ENCODE measurements around the gene KMT5B.

The KMT5B gene

DNA sequence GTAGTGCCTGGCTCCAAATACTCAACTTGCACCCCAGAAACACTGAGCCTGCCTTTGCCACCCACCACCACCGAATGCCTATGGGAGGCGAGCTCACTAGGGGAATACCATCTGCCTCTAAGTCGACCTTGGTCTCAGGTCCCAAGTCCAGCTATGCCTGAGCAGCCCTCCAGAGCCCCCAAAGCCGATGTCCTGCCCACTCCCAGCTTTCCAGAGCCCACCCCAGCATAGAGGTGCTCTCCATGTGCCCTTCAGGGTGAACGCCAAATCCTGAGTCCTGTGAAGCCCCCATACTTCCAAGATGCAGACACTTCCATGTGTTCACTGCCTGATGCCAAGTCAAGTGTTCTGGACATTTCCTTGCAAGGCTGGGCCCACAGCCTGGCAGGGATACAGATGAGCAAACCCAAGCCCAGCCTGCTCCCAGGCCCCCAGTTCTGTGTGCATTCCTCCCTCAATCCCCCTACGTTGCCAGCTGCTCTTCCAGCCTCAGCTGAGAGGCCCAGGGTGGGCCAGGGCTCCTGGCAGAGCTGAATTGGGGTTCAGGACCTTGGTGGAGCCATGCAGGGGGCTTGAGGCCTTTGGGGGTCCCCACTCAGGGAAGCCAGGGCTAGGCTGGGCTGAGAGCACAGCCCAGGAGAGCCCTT, 2.6 kb upstream of the KMT5B start:
- DNase-seq, result no peak

DNA sequence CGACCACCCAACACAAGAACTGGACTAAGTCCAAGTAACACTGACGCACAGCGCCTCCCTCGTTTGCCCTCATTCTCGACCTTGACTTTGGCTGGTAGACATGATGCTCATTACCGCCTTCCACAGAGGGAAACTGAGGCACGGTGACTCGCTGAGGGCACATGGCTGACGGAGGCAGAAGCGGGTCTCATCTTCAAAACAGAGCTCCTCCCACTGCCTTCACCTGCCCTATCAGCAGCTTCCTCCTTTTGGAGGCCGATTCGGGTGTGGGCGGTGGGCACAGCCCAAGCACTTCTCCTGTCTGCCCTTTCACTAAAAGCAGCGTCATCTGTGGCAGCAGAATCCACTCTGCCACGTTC, 2.0 kb upstream of the KMT5B start:
- no peak for DNase-seq

DNA sequence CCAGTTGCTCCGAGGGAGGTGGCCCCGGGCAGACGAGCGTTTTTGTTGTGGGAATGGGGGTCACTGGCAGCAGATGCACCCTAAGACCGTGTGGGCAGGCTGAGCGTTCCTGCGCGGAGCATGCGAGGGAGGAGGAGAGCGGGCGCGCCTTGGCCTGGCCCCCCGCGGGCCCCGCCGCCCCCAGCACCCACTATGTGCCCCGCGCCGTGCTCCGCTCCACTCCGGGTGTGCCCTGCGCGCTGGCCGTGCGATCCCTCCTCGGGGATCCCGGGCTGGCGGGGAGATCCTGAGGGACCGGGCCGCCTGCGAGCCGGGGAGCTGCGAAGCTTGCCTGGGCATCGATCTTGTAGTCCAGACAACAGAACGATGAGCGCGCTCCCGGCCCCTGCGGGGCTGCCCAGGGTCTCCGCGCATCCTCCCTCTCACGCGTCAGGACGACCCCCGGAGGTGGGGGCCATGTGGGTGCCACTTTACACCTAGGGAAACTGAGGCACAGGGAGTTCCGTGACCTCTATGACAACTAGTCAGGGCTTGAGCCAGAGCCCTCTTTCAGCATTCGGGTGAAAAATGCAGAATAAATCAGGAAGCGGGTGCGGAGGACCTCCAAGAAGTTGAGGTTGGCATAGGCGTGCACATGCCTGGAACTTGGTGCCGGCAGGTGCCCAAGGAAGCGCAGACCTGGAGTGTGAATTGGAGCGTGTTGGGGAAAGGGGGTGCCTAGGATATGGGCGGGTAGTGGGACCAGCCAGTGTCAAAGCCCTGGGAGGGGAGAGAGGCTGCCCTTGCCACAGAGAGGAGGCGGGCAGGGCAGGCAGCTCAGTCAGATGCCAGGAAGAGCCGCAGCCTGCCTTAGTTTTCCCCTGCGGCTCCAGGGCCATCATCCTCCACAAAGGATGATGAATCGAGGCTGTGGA, 1.3 kb upstream of the KMT5B start:
- DNase-seq, result no peak

DNA sequence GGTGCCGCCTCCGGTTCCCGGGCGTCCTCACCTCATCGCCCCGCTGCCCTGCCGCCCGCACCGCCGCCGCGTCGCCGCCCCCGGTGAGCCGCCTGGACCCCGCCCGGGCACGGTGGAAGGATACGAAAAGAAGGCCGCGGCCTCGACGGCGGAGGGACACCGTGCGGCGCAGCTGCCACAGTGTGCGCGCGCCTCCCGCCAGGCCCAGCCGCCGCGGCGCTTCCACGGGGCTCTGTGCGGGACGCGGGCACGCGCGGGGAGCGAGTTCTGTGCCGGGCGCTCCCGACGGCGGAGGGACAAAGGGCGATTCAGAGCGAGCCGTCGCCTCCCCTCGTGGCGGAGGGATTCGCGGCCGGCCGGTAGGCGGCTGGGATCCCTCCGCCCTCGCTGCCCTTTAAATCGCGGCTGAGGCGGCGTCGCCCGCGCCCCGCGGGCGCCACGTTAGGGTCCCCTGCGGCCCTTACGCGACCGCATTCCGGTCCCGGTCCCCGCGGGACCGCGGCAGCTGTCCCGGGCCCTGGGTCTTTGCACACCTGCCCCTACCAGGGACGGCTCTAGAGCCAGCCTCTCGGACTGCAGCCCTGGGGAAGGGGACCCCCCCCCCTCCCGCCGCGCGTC, 568 bp upstream of the KMT5B start:
- peak; percentile 87 for DNase-seq

DNA sequence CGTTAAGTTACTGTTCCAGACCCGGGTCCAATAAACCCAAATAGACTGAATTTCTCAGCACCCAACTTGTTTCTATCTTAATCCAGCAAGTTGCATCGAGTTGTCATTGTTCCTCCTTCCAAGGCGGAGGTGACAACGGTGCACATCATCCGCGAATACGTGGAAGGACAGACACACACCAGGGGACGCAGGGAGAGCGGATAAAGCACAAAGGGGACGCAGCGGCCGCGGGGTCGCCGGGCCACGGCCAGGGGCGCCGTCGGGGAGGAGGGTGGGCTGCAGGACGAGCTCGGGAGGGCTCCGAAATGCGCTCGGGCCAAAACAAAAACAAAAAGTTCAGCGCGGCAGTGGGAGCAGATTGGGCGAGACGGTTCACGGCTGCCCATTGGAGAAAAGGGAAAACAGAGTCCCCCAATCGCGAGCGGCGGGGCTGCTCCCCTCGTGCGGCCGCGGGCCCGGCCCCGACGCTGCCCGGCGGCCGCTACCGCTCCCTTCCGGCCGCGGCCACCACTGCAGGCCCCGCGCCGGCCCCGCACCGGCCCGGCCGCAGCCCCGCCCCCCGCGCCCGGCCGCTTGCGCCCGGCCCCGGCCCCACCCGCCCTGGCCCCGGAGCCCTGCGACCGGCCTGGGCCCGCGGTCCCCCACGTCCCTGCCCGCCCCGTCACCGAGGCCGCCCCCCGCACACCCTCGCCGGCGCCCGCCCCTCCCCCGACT, 518 bp downstream of the KMT5B start:
- DNase-seq, result peak; percentile 81

DNA sequence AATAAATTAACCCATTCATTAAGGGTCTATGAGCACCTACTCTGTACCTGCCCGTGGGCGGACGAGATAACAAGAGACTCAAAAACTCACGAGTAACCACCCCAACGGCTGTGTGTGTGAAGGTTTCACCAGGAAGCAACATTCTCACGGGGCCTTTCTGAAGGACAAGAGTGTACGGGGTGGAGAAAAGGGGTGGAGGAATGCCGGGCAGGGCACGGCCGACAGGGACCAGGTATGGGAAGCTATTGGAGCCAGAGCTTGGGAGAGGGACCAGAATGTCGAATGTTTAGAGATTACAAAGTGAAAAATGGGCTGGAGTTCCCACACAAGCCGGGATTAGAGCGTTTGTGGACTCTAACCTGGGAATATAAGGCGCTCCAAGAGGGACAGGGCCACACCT, 1.6 kb downstream of the KMT5B start:
- no peak for DNase-seq

DNA sequence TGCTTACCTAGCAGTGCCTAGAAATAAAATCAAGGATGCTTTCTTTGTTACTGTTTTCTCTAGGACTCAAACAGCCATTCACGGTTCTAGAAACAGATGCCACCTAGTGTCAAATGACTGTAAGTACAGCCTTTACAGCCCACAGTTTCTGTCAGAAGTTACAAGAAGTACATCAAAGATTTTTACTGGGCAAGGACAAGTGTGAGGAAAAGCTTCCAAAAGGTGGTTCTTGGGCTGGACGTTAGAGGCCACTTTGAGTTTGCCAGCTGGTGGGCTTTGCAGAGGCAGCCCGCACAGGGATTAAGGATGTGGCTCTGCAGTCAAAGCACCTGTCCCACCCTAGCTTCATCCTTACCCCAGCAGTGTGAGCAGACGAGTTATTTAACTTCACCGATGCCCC, 6.9 kb downstream of the KMT5B start:
- DNase-seq, result peak; percentile 78

DNA sequence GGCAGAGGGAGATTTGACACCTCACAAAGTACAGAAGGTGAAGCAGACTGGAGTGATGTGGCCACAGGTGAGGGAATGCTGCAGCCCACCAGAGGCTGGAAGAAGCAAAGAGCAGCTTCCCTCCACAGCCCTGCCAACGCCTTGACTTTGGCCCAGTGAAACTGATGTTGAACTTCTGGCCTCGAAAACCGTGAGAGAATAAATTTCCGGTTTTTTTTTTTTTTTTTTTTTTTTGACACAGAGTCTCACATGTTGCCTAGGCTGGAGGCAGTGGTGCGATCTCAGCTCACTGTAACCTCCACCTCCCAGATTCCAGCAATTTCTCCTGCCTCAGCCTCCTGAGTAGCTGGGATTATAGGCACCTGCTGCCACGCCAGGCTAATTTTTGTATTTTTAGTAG, 8.7 kb downstream of the KMT5B start:
- no peak for DNase-seq

DNA sequence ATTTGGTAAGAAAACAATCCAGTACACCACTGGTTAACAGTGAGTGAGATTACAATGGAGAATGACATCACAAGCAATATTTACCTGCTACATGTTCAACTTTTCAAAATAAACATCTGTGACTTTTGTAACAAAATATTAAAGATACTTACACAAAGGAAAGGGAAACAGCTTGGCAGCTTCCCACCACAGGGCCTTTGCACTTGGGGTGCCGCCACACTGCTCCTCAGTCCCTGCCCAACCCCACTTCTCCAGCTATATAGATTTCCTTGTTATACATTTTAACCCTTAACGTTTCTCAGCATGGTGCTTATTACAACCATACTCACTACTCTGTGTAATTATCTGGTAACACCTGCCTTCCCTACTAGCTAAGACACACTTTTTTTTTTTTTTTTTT, 10.9 kb downstream of the KMT5B start:
- no peak for DNase-seq

DNA sequence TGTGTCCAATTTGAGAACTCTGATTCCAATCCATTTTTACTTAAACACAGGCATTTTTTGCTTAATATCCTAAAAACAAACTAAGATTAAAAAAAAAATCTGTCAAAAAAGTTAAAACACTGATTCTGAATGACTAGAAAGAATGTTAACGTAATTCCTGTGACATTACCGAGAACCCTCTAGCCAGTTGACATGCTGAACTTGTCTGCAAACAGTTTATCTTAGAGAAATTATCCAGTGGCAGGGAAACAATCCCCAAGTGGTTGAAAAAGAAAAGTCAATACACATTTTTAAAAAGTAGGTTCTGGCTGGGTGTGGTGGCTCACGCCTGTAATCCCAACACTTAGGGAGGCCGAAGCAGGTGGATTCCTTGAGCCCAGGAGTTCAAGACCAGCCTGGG, 11.6 kb downstream of the KMT5B start:
- DNase-seq, result no peak

DNA sequence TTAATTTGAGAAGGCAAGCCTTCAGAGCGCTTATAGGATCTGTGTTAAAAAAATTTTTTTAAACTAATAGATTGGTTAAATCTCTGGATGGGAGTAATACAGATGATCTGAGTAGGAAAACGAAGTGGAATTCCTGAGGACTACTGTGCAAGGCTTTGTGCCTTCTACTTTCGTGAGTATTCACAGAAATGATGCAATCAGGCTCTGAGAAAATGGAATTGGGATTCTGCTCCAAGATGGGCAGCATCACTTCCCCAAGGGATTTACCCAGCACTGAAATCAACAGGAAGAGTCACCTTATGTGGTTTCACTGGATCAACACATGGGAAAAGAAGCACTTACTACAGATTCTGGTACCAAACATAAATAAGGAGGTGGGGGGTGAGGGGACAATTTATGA, 12.5 kb downstream of the KMT5B start:
- no peak for DNase-seq

DNA sequence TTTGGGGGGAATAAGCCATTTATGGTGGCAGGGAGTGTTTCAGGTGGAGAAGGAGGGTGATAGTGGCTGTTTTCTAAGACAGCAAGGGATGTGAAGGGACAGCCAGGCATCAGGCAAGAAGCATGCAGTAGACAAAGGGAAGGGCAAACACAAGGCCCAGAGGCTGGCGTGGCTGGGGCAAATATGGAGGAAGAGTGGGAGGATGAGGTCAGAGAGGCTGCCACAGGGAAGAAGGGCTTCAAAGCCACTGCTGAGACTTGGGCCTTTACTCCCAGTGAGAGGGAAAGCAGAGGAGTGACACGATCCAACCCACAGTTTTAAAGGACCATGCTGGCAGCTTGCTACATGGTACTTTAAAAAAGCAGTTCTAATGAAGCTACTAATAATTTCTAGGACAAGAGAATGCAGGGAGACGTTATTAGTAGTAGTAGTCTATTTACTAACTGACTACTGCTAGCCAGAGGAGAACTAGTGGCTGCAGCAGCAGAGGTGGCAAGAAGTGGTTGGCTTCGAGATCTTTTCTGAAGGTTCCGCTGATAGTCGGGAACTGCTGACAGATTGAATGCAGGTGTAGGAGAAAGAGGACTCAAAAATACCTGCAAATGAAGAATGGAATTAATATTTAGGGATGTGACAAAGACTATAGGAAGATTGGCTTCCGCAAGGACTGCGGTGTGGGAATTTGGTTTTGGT, 13.7 kb downstream of the KMT5B start:
- DNase-seq, result no peak

DNA sequence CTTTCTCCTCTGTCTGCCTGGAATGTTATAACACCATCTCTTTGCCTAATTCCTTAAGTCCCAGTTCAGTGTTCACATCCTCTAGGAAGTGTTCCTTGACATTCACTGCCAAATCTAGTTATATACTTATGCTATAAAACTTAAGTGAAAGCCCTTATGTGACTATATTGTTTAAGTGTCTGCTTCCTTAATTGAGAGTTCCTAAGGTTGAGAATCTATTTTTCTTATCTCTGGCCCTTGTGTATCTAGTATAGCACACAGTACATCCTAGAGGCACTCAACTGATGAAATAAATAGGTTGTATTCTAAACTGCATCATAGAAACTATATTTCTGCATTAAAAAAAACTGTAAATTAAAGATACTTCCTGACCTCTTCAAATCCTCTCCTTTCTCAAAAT, 16.9 kb downstream of the KMT5B start:
- no peak for DNase-seq

DNA sequence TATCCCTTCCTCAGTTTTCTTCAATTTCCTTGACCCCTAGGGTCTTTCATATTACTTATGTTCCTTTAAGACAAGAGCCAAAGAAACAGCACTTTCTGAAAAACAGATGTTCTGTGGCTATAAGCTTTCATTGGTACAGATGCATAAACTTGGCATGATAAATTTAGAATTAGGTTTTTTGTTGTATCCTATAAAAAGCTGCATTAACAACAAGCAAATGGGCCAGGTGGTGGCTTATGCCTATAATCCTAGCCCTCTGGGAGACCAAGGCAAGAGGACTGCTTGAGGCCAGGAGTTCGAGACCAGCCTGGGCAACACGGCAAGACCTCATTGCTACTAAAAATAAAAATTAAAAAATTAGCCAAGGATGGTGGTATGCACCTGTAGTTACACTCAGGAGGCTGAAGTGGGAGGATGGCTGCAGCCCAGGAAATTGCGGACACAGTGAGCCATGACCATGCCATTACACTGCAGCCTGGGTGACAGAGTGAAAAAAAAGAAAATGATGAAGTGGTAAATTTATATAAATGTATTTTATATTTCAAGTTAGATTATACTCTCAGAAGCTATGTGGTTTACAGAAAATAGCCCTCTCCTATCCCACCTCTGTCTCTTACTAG, 18.3 kb downstream of the KMT5B start:
- no peak for DNase-seq

DNA sequence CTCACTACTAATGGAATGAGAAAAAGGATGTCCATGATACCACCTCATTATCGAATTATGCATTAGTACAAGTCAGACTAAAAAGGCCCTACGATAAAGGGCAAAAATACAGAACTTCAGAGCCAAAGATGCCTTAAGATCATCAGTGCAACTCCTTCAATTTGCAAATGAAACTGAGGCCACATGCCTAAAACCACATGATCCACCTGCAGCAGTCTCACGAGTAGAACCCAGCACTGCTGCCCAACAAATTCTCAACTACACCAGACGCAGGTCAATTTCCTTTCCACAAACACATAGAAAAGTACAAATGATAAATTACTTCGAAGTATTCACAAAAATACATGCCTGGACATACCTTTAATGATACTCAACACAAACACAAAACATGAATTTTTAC, 20.1 kb downstream of the KMT5B start:
- DNase-seq, result no peak

DNA sequence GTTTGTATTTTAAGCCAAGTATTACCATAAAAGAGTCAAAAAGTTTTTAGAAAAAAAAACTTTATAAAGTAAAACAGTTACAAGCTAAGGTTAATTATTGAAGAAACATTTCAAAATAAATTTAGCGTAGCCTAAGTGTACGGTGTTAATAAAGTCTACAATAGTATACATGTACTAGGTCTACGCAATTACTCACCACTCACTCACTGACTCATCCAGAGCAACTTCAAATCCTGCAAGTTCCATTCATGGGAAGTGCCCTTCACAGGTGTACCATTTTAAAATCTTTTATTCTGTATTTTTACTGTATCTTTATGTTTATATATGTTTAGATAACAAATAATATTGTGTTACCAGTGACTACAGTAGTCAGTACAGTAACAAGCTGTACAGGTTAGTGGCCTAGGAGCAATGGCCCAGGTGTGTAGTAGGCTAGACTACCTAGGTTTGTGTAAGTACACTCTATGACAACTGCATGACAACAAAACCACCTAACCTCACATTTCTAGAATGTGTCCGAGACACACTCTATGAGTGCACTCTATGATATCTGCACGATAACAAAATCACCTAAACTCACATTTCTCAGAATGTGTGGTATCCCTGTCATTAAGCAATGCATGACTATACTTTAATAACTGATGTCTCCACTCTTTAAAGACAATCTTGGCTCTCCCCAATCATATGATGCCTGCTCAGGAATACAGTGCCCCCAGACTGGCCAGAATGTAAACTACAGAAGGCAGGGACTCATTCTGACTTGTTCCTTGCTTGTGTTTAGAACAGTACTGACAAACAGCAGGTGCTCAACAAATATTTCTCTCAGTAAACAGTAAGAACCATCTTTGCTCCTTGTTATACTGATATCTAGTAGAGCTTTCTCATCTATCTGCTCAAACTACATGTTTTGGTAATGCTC, 21.2 kb downstream of the KMT5B start:
- no peak for DNase-seq

DNA sequence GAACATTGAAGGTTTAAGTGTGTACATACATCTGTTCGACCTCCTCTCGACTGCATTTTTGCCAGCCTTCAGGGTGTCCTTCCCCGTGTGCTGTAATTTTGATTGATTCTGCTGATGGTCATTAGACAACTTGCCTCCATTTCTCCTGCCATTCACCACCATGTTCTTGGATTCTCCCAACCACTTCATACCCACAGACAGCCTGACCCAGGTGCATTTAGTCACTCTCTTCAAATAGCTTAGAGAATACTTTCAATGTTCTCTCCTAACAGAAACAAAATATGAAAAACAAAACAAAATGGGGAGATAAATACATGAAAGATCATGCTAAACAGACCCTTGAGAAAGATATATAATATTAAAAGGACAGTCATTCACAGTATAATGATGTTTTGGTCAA, 23.2 kb downstream of the KMT5B start:
- DNase-seq, result no peak

DNA sequence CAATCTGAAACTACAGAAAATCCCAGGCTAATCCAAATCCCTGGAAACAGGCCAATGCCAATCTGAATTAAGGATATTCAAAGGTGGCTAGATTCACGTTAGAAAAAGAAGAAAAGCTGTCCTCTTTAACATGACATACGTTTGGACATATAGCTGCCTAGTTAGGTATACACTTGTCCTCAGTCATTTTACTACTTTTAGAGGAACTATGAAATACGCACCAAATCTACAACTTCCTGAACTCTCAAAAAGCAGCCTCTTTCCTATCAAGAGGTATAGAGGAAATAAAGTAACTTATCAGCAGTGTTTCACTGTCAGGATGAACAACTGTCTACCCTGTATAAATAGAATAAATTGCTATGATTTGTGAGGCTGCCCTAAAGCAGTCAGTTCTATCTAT, 24.0 kb downstream of the KMT5B start:
- no peak for DNase-seq

DNA sequence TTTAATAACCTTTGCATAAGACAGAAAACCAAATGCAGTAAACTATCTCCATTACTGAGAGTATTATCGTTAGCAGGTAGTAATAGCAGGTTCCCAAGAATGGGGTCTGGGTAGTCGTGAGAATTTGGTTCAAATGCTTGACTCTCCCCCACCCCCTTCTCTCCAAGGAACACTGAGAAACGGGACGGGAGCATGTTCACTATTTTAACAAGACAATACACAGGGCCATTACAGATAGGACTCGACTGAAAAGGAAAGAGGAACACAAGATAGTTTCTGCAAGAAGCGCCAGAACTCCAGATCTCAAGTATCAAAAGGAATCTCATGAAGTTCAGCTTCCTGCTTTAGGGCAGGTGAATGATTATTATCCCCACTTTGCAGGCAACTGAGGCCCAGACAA, 27.0 kb downstream of the KMT5B start:
- no peak for DNase-seq

DNA sequence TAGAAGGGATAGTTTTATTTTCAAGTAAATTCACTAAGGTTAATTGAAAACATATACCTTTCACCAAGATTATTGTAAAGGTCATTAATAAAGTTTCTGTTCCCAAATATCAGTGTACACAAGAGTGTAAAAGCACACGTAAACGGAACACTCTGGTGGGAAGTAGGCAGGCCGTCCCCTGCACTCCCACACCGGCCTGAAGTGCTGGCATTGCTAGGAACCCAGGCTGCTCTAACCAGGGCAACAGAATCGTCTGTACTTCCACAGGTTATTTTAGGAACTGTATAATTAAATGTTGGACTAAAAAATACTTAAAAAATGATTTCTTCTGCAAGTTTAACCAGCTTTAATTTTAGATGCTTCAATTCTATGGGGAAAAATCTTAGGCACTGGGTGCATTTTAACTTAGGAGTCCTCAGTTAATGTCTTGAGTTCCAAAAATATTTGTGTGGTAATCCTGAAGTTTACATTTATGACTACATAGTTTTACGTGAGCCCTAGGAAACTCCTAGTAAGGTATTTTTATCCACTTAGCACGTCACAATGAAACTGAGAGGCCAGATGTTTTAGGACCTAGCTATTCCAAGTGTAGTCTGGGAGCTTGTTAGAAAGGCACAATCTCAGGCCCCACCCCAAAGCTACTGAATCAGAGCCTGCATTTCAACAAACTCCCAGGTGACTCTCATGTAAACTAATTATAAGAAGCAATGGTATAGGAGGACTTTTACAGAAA, 31.2 kb downstream of the KMT5B start:
- no peak for DNase-seq

DNA sequence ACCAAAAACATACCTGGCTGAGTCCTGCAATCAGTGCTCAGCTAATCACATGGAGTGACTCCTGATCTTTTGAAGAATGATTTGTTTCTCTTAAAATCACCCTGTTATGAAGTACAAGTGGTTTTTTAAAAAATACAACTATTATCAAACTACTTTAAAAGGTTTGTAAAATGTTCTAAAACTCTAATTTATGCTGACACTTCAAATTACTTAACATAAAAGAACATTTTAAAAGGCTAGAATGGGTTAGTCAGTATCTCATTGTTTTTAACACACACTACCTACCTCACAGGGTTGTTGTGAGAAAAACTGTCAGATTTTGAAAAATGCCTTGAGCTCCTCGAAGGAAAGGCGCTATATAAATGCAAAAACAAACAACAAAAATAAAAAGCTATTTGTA, 33.2 kb downstream of the KMT5B start:
- no peak for DNase-seq

Data from hematopoietic multipotent progenitor cell treated with erythropoietin and hydrocortisone succinate and interleukin-3 and kit ligand, for 8 days (in vitro differentiated cells).